HFF-Myc (cell line): Measurements from ENCODE around the gene SRP14.
"Not testable (repeated sequence)": the region's sequence is repeated elsewhere in the genome, so short reads cannot be mapped to it uniquely, and the experiment has no call there.

Experiments
- DNase-seq: peaks from one replicate; pipeline ENCODE4 v3.0.0-alpha.2; 2011; ENCODE audit warnings: low read depth; ENCODE audit errors: extremely low read depth
- H3K4me3 ChIP-seq: replicated peaks from 2 replicates; pipeline ENCODE4 v1.5.1; 2011; ENCODE audit warnings: low read depth, mild to moderate bottlenecking, control low read depth, low read length
- TF ChIP-seq, protein P1 (sequence below): IDR thresholded peaks from 2 replicates; pipeline ENCODE4 v1.5.1; 2012; ENCODE audit warnings: mild to moderate bottlenecking, low read depth, low read length, control low read depth; ENCODE audit errors: missing control alignments

The SRP14 gene

DNA sequence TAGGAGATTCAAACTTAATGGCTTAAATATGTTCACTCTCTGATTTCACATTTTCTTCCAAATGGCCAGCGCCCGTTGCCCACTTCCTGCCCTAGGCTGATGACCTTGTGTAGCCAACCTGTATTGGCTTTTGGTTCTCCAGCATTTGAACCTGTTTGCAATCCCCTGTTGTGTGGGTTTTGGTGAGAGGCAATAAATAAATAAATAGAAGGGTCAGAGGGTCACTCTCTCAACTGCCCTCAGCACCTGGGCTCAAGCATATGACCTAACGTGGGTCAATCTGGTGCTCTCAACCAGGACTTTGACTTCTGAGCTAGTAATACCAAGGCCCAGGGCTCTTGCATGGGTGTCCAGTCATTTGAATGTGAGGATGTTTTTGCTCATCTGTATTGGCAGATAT is 1.8 kb upstream of the SRP14 start:
- TF ChIP-seq, protein P1, sequence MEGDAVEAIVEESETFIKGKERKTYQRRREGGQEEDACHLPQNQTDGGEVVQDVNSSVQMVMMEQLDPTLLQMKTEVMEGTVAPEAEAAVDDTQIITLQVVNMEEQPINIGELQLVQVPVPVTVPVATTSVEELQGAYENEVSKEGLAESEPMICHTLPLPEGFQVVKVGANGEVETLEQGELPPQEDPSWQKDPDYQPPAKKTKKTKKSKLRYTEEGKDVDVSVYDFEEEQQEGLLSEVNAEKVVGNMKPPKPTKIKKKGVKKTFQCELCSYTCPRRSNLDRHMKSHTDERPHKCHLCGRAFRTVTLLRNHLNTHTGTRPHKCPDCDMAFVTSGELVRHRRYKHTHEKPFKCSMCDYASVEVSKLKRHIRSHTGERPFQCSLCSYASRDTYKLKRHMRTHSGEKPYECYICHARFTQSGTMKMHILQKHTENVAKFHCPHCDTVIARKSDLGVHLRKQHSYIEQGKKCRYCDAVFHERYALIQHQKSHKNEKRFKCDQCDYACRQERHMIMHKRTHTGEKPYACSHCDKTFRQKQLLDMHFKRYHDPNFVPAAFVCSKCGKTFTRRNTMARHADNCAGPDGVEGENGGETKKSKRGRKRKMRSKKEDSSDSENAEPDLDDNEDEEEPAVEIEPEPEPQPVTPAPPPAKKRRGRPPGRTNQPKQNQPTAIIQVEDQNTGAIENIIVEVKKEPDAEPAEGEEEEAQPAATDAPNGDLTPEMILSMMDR = no peak
- H3K4me3 ChIP-seq = no peak overlapping the region
- no peak for DNase-seq

DNA sequence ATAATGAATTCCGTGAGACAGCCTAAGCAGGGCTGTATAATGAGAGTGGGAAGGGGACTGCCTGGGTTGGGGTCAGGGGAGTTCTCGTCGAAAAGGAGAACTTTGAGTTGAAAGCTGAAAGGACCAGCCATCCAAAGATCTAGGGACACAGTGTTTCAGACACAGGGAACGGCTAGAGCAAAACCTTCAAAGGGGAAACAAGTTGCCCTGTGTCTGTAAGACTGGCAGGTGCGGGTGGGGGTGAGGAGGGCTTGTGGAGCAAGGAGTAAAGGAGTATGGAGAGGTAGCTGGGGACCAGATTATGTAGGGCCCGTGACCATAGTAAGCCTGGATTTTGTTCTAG is 1.3 kb upstream of the SRP14 start:
- no peak for DNase-seq
- H3K4me3 ChIP-seq = no peak overlapping the region
- TF ChIP-seq, protein P1 = no peak

DNA sequence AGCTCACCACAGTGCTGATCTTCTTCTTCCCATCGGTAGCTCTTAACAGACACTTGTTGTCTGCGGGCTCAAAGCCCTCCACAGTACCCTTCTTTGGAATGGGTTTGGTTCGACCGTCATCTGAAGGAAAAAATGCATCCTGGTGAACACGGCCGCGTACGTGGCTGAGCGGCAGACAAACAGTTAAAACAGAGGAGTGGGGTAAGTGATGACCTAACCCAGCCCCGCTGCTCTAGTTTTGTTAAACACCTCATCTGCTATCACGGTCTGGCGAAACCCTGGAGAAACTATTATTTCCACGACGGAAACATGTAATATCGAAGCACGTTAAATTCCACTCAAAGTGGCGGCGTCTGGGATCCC is 725 bp downstream of the SRP14 start:
- DNase-seq = no peak
- TF ChIP-seq, protein P1 = no peak

DNA sequence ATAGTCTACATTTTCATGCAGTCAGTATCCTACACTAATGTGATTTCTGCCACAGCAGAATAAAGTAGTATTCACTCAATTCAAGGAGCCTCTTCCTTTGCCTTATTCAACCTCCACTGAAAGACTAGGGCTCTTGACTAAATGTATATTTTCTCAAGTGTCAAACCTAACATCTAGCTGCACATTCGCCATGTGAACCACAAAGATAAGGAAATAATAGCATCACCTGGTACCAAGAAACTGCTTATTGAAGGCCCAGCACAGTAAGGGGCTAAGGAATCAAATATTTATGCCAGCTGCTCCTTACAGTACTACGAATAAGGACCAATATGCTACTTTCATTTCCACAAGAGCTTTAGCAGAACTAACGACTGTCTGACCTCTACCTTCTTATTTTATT is 1.3 kb downstream of the SRP14 start:
- DNase-seq = no peak
- peak overlapping the region; percentile 94 for H3K4me3 ChIP-seq
- TF ChIP-seq, protein P1 = no peak

More for the DNA sequence above, 725 bp downstream of the SRP14 start:
- H3K4me3 ChIP-seq = peak overlapping the region; percentile 94

DNA sequence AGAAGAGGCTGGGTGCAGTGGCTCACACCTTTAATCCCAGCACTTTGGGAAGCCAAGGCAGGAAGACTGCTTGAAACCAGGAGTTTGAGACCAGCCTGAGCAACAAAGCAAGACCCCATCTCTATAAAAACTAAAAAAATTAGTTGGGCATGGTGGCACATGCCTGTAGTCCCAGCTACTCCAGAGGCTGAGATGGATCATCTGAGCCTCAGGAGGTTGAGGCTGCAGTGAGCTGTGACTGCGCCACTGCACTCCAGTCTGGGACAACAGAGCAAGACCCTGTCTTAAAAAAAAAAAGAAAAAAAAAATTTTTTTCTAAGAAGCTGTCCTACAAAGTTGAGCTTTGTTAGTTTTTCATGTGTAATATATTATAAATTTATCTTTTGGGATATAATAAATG is 3.8 kb downstream of the SRP14 start:
- not testable (repeated sequence) for H3K4me3 ChIP-seq, DNase-seq

DNA sequence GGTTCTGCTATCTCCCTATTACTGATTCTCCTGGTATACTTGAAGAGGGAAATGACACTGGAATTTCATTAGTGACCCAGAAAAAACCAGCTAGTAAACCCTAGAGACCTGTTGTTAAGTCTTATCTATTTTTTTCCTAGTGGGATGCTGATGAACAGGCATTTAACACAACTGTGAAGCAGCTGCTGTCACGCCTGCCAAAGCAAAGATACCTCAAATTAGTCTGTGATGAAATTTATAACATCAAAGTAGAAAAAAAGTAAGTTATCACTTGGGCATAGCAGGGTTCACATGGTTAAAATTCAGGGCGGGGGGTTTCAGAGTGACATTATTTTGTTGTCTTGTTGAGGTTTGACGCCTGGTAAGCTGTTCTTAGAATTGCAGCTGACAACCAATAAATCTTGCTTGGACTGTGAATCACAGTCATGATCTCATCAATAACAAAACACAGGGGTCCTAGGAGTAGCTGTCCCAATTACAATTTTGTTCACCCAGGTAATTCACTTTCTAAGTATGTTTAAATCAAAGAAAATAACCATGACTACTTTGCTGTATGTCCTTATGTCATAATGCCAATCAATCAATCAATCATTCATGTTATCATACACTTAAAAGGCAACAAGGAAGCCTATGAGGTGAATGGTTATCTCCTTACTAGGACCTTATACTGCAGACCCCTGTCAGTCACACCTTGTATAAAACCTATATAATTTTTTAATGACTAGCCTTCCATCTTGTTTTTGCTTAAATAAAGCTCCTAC is 4.6 kb downstream of the SRP14 start:
- TF ChIP-seq, protein P1 = no peak
- H3K4me3 ChIP-seq = no peak overlapping the region
- no peak for DNase-seq

DNA sequence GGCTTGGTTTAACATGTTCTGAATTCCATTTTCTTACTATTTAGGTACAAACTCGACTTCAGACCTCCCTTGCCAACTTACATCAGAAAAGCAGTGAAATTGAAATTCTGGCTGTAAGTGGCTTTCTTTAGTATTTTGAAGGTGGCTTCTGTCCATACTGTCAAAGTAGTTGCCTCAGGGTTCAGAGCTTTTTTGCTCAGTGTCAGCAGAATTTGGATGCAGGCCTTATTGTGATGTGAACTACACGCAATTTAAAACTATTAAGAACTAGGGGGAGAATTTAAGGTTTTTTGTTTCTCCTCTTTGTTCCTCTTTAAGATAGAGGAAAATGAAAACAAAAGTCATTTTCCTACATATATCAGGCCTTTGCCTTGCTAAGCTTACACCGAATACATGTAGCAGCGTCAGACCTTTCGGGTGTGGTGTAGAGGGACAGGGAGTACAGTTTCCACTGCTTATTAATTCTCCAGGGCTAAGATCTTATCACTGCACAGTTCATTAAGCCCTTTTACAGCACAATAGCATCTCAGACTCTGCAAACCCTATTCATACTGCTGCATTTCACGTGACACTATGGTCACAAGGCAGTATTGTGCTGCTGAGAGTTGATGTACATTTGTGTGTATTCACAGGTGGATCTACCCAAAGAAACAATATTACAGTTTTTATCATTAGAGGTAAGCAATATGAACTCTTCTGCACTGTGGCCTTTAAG is 6.7 kb downstream of the SRP14 start:
- DNase-seq = no peak
- TF ChIP-seq, protein P1 = no peak
- no peak overlapping the region for H3K4me3 ChIP-seq
